GM19239 (cell line): Measurements from ENCODE around the gene ZXDB.
"Not testable (repeated sequence)": the region's sequence is repeated elsewhere in the genome, so short reads cannot be mapped to it uniquely, and the experiment has no call there.

ENCODE experiments used
- DNase-seq: peaks from one replicate; pipeline ENCODE4 v3.0.0; 2011; ENCODE audit warnings: low spot score; ENCODE audit not compliant: insufficient read length
- FAIRE-seq: peaks from 2 replicates; lab custom pipeline; 2011; peaks lifted over from hg19 to GRCh38; lab: Jason Lieb, UNC

The ZXDB gene

DNA sequence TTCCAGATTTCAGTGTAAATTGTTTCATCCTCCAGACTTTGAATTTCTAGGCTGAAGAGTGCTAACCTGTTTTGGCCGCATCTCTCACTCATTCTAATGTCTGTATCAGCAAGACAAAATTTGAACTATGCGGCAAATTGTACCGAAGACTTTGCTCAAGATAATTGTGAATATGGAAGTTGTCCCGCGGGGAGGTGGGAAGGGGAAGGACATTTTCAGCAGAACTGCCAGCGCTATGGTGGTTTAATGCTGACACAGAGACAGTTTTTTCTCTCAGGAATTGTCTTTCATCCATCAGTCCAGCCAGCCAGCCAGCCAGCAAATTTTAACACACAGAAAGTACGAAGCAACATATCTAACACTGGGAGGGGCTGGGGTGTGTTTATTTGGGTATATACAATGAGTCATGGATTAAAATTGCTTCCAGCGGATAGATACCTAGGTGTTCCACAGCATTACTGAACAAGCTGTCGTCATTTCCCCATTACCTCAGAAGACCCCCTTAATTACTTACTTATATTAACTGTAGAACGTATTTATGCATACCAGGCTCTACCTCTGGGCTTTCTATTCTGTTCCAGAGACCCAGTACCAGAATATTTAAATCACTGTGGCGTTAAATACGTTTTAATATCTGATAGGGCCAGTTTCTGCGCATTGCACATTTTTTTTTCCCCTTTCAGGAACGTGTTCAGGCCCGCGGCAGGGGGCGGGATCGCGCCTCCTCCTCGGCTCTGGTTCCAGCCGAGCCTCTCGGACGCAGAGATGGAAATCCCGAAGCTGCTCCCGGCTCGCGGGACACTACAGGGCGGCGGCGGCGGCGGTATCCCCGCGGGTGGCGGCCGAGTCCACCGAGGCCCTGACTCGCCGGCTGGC is at the start of gene ZXDB:
ZXDB (plus strand) TSS at position 728 of the 876 bp plus-strand sequence; CDS start at position 766, 38 bp downstream.
- not testable (repeated sequence) for DNase-seq
- peak; percentile 89 for FAIRE-seq

DNA sequence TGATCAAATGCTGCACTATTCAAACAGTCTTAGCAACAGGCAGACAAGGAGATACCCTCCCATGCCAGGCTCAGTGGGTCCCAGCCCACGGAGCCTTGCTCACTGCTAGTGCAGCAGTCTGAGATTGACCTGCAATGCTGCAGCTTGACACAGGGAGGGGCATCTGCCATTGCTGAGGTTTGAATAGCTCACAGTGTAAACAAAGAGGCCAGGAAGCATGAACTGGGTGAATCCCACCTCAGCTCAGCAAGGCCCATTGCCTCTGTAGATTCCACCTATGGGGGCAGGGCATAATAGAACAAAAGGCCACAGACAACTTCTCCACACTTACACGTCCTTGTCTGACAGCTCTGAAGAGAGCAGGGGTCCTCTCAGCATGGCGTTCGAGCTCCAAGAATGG is 26.6 kb upstream of the ZXDB start:
- DNase-seq: no peak

GRCh38 chrX:57573754-57574153 is 18.1 kb upstream of the ZXDB start:
- no peak for DNase-seq
- peak; percentile 14 for FAIRE-seq

More for the DNA sequence above, 26.6 kb upstream of the ZXDB start:
- FAIRE-seq: no peak

DNA sequence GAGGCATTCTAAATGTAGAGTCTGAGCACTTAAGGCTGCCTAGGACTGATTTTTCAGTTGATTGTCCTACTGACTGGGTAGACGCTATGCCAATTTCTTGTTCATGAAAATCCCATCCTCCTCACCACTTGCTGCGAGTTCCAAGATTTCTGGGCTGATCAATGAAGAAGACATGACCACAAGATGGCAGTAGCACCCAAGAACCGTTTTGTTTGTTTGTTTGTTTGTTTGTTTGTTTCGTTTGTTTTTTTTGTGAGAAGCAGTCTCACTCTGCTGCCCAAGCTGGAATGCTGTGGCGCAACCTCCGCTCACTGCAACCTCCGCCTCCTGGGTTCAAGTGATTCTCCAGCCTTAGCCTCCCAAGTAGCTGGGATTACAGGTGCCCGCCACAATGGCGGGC is 8.9 kb upstream of the ZXDB start:
- not testable (repeated sequence) for DNase-seq
- FAIRE-seq: peak; percentile 92

- no peak for FAIRE-seq
- no peak for DNase-seq
Observed at GRCh38 chrX:57583477-57583876, 8.3 kb upstream of the ZXDB start.

DNA sequence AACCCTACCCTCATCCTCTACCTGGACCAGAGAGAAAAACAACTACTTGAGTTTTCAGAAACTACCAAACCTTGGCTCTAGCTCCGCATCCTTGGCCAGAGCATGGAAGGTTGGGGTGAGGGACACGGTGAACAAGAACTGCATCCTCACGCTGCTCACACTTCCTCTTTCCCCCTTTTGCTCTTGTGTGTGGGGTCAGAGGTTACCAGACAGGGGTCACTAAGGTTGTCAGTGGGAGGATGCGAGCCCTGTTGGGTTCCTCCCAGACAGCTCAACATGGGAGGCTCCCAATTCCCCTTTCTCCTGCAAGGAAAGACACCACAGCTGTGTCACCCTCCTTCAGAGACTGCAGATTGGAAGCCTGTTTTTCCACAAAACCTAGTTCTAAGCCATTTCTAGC is 5.5 kb upstream of the ZXDB start:
- DNase-seq (no peak), FAIRE-seq (no peak)

- DNase-seq (no peak), FAIRE-seq (no peak)
Observed at GRCh38 chrX:57587062-57587461, 4.7 kb upstream of the ZXDB start.

- DNase-seq (no peak), FAIRE-seq (no peak)
Observed at GRCh38 chrX:57587607-57588006, 4.2 kb upstream of the ZXDB start.

- not testable (repeated sequence) for FAIRE-seq, DNase-seq
Observed at GRCh38 chrX:57592160-57592893, 516 bp downstream of the ZXDB start.

GRCh38 chrX:57592894-57593215 is 1.0 kb downstream of the ZXDB start:
- not testable (repeated sequence) for FAIRE-seq, DNase-seq

- DNase-seq (no peak), FAIRE-seq (no peak)
Observed at GRCh38 chrX:57595381-57595811, 3.6 kb downstream of the ZXDB start.

- FAIRE-seq: no peak
- DNase-seq: no peak
Observed at GRCh38 chrX:57596109-57596508, 4.3 kb downstream of the ZXDB start.

GRCh38 chrX:57596516-57596915 is 4.7 kb downstream of the ZXDB start:
- DNase-seq: no peak
- FAIRE-seq: no peak

- FAIRE-seq (no peak), DNase-seq (no peak)
Observed at GRCh38 chrX:57607295-57608187, 15.7 kb downstream of the ZXDB start.

DNA sequence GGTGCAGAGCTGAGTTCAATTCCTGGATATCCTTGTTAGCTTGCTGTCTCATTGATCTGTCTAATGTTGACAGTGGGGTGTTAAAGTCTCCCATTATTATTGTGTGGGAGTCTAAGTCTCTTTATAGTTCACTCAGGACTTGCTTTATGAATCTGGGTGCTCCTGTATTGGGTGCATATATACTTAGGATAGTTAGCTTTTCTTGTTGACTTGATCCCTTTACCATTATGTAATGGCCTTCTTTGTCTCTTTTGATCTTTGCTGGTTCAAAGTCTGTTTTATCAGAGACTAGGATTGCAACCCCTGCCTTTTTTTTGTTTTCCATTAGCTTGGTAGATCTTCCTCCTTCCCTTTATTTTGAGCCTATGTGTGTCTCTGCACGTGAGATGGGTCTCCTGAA is 21.5 kb downstream of the ZXDB start:
- not testable (repeated sequence) for FAIRE-seq, DNase-seq

- not testable (repeated sequence) for FAIRE-seq, DNase-seq
Observed at GRCh38 chrX:57629438-57629837, 37.6 kb downstream of the ZXDB start.

- DNase-seq: no peak
- FAIRE-seq: no peak
Observed at GRCh38 chrX:57640674-57641016, 48.8 kb downstream of the ZXDB start.

DNA sequence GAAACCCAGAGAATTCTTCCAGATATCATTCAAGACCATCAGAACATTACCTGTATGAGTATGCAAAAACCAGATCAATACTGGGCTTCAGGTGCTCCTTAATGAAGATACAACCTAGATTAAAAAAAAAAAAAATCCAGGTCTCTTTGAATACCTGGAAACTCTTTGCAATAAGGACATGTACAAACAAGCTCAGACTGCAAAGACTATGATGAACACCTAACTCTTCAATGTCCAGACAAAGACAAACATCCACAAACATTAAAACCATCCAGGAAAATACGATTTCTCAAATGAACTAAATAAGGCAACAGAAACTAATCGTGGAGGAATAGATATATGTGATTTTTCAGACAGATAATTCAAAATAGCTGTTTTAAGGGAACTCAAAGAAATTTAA is 49.5 kb downstream of the ZXDB start:
- DNase-seq: no peak
- FAIRE-seq: peak; percentile 67

DNA sequence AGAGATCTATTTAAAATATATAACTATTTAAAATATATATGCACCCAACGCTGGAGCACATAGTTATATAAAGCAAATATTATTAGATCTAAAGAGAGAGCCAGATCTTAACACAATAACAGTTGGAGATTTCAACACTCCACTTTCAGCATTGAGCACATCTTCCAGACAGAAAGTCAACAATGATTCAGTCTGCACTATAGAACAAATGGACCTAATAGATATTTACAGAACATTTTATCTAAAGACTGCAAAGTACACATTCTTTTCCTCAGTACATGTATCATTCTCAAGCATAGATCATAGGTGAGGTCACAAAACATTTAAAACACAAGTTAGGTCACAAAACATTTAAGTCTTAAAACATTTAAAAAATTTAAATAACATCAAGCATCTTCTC is 51.9 kb downstream of the ZXDB start:
- no peak for FAIRE-seq
- DNase-seq: no peak

DNA sequence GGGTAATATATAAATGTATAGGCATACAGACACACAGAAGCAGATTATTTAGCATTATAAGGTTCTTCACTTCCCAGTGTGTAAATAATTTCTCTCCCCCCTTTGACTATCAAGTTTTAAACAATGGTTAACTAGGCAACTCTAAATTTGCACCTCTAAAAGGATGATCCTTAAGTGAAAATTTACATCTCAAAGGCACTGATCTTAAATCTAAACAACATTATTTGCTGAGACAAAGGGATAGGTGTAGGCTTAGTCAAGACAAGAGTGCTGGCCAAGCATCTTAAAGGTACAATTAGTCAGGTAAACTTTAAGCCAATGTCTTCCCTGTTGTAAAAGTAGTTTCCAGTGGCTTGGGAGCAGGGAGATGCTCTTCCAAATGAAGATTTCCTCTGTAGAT is 55.2 kb downstream of the ZXDB start:
- no peak for FAIRE-seq
- DNase-seq: no peak
